SW480 (cell line): Measurements from ENCODE around the gene CFAP43.
A peak's percentile ranks its signal among the peaks of the same experiment; 100 is the strongest.
"Not testable (repeated sequence)": the region's sequence is repeated elsewhere in the genome, so short reads cannot be mapped to it uniquely, and the experiment has no call there.

Experiments
- DNase-seq: peaks from one replicate; pipeline ENCODE4 v3.0.0-alpha.2; 2016; ENCODE audit warnings: low spot score

Gene CFAP43

DNA sequence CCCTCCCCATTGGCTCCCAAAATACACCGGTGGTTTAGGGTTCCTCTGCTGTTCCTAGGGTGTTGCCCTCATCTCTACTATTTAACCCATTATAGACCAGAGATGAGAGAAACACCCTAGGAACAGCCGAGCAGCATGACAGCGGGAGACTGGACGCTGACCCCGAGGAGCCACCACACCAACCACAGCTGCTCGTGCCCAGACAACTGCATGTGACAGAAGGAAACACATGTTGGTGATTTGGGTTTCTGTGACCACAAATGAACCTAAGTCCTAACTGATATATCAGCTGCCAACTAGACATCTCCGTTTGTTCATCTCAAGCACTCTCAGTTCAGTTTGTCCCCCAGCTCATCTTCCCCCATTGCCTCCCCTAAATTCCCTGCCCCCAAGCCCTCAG is 13.4 kb downstream of the CFAP43 start:
- DNase-seq: no peak

- no peak for DNase-seq
Measured at GRCh38 chr10:104216631-104217030, 15.5 kb downstream of the CFAP43 start.

GRCh38 chr10:104209575-104210198 is 22.5 kb downstream of the CFAP43 start:
- DNase-seq: peak; percentile 40

DNA sequence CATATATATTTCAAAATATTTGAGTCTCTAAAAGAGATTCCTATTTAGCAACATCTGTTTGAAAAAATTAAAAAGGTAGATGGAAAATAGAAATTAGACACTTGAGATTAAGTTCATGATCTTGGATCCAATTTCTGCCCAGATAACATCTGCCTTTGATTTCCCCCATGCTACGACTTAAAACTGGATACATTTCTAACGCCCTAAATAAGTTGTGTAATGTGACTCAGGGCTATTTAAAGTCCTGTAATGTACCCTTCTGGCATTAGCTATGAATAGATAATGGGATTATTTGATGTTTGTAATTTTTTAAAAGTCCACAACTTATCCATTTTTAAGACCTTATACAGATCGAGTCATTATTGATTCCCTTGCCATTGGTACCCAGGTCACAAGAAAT is 23.4 kb downstream of the CFAP43 start:
- DNase-seq: no peak

DNA sequence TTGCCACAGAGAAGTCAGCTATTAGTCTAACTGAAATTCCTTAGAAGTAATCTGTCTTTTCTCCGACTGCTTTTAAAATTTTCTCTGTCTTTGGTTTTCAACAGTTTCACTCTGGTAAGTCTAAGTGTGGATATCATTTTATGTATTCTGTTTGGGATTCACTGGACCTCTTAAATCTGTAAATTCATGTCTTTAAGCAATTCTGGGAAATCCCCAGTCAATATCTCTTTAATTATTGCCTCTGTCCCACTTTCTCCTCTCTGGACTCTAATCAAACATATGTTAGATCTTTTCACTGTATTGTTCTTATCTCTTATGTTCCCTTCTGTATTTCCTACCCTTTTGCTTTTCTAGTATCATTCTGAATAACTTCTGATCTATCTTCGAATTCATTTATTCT is 29.9 kb downstream of the CFAP43 start:
- DNase-seq: no peak

GRCh38 chr10:104201636-104202035 is 30.5 kb downstream of the CFAP43 start:
- no peak for DNase-seq

GRCh38 chr10:104199567-104199966 is 32.6 kb downstream of the CFAP43 start:
- DNase-seq: no peak

DNA sequence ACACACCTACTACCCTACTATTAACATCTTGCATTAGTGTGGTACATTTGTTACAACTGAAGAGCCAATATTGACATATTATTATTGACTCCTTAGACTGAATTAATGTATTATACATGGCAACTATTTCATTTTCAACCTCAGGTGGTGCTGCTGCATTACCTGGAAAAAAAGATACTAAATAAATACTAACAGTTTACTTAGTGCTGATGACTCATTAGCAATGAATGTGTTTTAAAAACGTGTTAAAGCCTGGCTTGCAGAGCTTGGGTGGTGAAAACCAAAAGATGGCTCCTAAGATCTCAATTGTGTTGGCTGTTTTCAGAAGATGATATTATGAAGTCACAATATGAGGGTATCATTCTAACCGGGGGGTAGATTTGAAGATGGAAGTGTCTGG is 34.8 kb downstream of the CFAP43 start:
- DNase-seq: peak; percentile 66

GRCh38 chr10:104195706-104196105 is 36.5 kb downstream of the CFAP43 start:
- DNase-seq: no peak

GRCh38 chr10:104193787-104194186 is 38.4 kb downstream of the CFAP43 start:
- DNase-seq: no peak

DNA sequence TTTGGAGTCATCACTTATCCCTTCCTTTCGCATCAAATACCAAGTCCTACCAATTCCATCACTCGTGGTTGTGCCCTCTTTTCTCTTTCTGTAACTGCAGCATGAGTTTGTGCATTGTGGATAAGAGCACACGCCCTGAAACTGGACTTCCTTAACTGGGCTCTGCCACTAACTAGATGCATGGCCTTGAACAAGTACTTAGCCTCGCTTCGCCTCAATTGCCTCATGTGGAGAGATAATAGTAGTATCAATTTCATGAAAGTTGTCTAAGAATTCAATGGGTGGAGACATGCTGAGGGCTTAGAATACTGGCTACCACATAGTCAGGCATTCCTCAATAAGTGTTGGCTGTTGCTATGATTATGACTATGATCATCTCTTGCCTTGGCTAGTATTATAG is 41.5 kb downstream of the CFAP43 start:
- DNase-seq: no peak

DNA sequence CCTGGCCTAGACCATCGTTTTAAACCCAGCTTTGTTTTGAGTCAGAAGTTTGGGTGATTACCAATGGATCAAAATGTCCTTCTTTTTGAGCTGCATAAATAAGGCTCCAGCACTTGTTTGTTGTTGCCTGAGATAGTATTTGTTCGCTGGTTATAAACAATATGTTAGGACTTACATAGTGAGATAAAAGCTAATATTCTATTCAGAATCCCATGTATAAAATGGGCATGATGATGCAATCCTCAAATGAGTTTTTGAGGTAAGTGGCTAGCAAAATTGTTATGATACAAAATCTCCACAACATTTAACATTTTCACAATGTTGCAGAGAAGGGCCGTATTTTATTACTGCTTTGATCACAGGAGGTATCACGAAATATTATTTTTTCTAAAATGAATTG is 48.5 kb downstream of the CFAP43 start:
- DNase-seq: no peak

DNA sequence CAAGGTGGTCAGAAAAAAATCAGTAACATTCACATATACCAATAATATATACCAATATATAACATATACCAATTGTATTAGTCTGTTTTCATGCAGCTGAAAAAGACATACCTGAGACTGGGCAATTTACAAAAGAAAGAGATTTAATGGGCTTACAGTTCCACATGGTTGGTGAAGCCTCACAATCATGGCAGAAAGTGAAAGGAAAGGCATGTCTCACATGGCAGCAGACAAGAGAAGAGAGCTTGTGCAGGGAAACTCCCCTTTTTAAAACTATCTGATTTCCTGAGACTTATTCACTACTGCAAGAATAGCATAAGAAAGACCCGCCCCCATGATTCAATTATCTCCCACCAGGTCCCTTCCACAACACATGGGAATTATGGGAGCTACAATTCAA is 58.0 kb downstream of the CFAP43 start:
- DNase-seq: not testable (repeated sequence)

DNA sequence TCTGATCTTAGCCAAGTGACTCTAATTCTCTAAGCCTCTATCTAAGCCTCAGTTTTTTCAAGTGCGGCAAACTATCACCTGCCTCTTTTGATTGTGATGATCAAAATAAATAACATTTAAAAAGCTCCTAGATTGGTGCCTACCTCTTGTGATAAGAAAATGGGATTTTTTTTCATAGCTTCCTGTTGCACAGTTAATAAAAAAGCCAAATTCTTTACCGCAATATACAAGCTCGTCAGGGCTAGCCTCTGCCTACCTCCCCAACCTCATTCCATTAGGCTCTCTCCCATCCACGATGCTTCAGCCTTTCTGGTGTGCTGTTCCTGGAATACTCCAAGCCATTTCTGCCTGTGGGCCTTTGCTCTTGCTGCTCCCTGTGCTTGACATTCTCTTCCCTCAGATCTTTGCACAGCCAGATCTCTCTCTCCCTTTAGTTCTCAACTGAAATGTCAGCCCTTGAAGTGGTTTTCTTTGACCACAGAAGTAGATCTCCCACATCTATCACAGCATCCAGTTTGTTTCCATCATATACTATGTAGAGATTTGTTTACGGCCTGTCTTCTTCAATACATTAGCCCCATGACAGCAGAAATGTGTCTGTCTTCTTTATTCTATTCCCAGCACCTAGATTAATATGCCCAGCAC is 61.4 kb downstream of the CFAP43 start:
- peak; percentile 55 for DNase-seq

GRCh38 chr10:104155591-104155990 is 76.6 kb downstream of the CFAP43 start:
- no peak for DNase-seq

DNA sequence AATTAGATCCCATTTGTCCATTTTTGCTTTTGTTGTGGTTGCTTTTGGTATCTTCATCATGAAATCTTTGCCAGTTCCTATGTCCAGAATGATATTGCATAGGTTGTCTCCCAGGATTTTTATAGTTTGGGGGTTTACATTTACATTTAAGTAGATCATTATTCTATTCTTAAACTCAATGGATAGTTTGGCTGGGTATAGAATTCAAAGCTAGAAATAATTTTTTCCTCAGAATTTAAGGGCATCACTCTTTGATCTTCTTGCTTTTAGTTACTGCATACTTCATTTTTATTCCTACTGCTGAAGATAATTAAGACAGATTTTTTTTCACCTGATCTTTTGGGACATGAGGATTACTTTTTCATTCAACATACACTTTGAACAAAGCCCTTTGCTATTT is 80.4 kb downstream of the CFAP43 start:
- DNase-seq: no peak

DNA sequence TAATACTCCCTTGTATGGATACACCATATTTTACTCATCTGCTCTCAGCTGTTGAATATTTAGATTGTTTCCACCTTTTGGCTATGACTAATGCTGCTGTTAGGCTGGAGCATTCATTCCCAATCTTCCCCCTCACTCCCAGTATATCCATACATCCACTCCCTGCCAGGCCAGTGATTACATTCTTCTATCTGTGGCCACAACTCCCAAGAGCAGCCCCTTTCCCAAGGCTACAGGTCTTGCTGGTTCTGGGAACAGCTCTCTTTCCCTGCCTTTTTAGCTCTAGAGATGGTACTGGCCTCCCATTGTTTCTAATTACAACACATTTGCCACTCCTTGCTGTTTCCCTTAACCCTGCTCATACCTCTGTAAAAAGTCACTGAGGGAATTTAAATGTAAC is 82.0 kb downstream of the CFAP43 start:
- DNase-seq: no peak

GRCh38 chr10:104146882-104147281 is 85.3 kb downstream of the CFAP43 start:
- no peak for DNase-seq

GRCh38 chr10:104144931-104145330 is 87.2 kb downstream of the CFAP43 start:
- DNase-seq: no peak

DNA sequence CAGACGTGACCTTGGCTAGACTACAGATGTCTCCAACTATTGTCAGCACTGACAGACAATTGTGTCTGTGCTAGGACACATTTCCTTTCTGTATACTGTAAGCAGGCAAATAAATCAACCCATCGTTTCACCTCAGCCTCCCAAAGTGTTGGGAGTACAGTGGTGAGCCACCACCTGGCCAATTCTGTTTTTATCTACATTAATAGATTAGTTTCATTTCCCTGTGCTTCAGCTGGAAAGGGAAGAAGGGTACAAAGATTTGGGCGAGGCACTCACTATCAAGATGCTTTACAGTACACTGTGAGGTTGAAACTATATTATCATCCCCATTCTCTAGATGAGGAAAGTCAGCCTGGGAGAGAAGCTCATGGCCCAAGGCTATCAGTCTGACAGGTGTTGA is 88.3 kb downstream of the CFAP43 start:
- no peak for DNase-seq

DNA sequence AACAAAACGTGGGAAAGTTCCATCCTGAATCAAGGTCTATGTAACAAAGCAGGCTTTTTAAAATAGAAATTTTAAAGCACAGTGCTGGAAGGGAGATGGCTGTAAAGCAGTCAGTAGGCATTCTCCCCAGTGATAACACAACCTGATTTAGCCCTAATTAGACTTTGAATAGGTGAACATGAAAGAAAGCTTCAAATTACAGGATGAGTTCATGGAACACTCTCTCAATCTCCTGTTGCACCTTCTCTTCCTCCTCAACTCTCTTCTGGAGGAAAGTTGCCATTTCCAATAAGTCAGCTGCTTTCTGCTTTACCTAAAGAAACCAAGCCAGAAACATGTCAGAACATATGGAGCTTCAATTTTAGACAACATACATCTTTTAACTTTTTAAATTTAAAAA is 90.1 kb downstream of the CFAP43 start:
- no peak for DNase-seq

- no peak for DNase-seq
Measured at GRCh38 chr10:104139221-104139620, 92.9 kb downstream of the CFAP43 start.

DNA sequence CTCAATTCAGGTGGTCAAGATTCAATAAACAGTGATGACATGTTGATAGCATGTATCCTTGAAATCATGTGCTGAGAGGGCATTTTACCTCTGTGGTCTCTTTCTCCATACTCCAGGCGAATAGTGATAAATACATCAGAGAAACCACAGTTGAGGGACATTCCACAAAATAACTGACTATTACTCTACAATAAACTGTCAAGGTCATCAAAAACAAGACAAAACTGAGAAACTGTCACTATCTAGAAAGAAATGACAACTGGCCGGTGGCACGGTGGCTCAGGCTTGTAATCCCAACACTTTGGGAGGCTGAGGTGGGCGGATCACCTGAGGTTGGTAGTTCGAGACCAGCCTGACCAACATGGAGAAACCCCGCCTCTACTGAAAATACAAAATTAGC is 94.0 kb downstream of the CFAP43 start:
- DNase-seq: no peak

- no peak for DNase-seq
Measured at GRCh38 chr10:104130041-104130440, 102.1 kb downstream of the CFAP43 start.
